ENCODE results near the gene HOXA3. TPM values are rescaled to one million over a fixed set of nuclear protein-coding genes. Genes with fewer than 3 reads are reported as not detected.

HOXA3 gene
- polyA plus RNA-seq, 3 donors: 42.4 to 62.7 (median 42.7) TPM

DNA sequence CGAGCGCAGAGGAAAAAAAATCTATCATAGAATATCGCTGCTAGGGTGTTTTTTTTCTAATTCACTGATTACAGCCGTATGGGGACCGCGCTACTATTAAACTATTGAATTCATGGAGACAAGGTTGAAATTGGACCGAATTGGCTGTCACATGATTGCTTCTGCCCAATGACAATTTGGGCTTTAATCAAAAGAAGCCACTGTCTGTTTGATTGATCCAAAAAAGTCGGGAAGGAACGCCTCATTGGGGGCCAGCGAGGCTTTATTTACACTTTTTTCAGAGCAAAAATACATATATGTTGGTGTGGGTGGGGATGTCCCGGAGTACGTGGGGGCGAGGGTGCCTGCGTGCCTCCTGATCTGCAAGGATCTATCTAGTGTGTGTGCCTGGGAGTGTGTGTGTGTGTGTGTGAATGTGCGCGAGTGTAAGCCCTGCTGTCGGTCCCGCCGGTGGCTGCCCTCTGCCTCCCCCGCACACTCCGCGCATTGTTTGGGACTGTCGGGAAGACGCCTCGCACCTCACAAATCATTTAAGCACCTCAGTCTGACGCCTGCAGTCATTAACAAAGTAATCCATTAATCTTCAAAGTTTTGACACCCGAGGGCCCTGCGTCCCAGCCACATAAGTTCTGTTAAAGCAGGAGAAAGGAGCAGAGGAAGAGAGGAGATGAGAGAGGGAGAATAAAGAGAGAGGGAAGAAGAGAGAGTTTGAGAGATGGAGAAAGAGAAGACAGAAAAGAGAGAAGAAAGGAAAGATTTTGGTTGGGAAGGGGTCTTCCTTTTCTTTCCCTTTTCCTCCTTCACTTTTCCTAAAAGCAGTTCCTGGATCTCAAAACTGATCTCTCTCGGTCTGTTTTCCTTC, 49.6 kb downstream of the HOXA3 start, which contains the start of gene HOXA2:
HOXA2 (minus strand) TSS at position 103 of the 862 bp plus-strand sequence. CDS start 183 bp downstream, outside the sequence.
- peak in 4 of 11 donors; percentile 58 to 74 (median 69) for DNase-seq (ENCODE audit: extremely low read depth in 1 of 11, low read depth in 9 of 11, low spot score in 4 of 11)

DNA sequence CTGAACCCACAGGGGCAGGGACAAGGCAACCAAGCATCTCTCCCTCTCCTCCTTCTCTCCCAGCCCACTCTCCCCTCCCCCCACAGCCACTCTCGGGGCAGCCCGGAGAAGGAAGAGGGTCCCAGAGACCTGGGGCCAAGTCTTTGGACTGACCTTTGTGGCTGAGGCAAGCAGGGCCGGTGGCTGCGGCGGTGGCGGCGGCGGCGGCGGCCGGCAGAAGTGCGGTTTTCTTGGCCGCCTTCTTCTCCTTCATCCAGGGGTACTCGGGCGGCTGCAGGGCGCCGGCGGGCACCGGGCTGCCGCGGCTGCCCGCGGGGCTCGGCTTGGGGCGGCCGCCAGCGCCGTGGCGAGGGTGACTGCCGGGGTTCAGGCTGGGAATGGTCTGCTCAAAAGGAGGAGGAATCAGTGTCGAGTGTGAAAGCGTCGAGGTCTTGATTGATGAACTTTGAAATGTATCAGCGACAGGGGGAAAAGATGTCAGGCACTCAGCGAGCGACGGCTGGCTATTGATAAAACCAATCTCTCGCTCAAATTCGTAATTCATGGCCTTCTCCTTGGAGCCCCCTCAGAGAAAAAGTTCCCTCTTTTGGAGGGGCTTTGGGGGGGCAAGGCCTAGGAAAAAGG, 50.3 kb downstream of the HOXA3 start:
- DNase-seq (ENCODE audit: extremely low read depth in 1 of 11, low read depth in 9 of 11, low spot score in 4 of 11): peak in 3 of 11 donors; percentile 39 to 51 (median 48)

DNA sequence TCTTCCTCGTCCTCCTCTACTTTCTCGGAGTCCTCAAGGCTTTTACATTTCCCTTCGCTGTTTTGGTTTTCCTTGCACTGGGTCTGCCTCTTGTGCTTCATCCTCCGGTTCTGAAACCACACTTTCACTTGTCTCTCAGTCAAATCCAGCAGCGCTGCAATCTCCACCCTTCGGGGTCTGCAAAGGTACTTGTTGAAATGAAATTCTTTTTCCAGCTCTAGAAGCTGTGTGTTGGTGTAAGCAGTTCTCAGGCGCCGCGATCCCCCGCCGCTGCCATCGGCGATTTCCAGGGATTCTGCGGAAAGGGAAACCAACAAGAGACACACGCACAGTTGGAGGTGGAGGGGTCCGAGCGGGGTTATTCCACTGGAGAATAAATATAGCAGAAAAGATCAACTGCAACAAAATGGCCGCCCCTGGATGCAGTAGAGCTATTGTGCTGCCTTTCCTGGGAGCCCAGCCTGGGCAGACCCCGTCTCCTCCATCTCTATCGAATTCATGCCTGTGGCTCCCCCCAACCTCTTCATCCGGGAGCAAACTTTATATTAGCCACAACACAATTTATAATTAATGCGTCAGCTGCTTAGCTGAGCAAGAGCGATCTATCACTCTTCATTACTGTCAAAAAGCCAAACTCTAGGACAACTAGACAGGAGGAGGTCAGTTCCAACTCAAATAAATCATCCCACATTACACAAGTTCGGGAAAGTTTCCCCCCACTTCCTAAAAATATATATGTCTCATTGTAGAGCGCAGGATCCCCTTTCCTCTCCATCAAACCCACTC, 51.0 kb downstream of the HOXA3 start:
- DNase-seq (ENCODE audit: extremely low read depth in 1 of 11, low read depth in 9 of 11, low spot score in 4 of 11): peak in 5 of 11 donors; percentile 71 to 86 (median 78)

DNA sequence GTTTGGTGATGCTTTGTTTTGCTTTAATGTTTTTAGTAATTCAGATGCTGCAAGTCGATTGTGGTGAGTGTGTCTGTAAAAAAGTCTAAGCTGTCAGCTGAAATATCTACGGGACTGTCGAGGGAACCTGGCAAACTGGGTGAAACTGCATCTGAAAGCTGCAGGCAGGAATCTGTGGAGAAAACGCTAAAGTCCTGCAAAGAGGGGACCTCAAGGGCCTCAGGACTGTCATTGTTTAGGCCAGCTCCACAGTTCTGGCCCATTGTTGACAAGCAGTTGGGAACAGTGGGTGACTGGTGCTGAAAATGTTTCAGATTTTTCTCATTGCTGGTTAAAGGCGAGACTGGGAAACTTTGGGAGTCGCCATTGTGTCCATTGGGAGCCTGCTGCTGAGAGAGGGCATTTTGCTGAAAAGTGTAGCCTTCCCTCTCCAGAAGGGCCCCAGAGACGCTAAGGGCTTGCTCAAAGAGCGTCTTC, 51.7 kb downstream of the HOXA3 start:
- DNase-seq (ENCODE audit: extremely low read depth in 1 of 11, low read depth in 9 of 11, low spot score in 4 of 11): peak in 3 of 11 donors; percentile 34 to 43 (median 41)

DNA sequence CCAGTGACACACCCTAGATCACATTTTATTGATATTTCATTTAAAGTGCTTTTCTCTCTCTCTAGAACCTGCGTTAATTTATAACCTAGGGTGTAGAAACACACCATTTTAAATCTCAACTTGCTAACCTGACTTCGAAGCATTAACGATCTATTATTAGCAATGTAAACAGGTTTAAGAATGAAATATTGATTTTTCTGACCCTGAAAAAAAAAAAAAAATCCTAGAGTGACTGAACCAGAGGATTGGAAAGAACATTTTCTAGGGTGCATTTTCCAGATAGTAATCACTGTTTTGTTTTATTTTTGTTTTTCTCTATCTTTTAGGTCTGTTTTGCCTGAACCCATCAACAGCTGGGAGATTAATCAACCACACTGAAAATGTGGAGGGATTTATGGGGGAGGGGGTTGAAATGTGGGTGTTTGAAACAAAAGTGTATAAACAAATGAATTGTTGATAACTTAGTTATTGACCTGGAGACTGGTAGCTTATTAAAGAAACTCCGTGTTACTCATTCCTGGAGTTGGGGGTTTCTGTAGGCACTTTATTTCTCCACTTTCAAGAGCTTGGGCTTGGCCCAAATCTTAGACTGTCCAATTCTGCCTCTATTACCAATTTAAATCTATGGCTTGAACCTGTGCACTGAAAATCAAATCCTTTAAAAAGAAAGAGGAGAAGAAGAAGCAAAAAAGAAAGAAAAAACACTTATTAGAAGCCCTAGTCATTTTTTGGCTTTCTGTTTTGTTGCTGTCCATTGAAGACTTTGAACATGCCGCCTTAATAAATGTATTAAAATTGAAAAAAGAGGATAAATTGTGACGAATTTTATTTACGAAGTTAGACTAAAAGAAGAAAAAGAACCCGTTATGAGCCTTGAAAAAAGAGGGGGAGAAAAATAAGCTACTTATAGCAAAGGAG, 52.7 kb downstream of the HOXA3 start:
- peak in 1 of 11 donors; percentile 34 for DNase-seq (ENCODE audit: extremely low read depth in 1 of 11, low read depth in 9 of 11, low spot score in 4 of 11)

DNA sequence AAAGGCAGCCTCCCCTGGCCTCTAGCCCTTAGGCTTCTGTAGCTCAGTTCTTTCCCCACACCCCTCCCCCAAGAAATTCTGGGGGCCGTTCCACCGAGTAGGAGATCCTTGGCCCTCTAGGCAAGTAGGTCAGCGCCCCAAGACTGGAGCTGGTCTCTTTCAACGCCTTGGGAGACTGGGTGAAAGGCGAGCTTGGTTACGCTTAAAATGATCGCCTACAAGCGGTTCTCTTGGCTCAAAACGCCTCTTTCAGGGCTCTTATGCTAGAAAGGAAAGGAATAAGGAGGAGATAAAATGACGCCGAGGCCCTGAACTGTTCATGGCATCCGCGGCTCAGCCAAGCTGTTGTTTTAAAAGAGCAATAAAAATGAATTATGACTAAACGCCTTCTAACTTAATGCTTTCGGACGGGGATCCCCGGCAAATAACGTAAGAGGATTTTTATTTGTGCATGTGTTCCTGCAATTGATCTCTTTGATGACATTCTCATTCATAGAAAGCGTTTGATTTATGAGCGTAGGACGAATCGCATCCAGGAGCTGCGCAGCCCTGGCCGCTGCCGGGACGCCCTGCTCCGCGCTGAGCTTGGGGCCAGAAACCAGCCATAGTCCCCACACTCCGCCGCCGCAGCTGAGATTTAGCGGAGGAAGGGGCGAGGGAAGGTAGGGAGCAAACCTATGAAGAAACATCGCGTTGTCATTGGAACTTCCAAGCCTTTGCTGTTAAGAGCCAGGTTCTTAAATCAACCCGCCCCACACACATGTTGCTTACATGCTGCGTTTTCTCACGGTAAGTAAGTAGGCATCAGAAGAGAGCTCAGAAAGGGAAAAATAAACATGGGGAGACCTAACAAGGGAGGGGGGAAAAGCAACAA, 53.6 kb downstream of the HOXA3 start:
- DNase-seq (ENCODE audit: extremely low read depth in 1 of 11, low read depth in 9 of 11, low spot score in 4 of 11): peak in 3 of 11 donors; percentile 78 to 84 (median 82)

DNA sequence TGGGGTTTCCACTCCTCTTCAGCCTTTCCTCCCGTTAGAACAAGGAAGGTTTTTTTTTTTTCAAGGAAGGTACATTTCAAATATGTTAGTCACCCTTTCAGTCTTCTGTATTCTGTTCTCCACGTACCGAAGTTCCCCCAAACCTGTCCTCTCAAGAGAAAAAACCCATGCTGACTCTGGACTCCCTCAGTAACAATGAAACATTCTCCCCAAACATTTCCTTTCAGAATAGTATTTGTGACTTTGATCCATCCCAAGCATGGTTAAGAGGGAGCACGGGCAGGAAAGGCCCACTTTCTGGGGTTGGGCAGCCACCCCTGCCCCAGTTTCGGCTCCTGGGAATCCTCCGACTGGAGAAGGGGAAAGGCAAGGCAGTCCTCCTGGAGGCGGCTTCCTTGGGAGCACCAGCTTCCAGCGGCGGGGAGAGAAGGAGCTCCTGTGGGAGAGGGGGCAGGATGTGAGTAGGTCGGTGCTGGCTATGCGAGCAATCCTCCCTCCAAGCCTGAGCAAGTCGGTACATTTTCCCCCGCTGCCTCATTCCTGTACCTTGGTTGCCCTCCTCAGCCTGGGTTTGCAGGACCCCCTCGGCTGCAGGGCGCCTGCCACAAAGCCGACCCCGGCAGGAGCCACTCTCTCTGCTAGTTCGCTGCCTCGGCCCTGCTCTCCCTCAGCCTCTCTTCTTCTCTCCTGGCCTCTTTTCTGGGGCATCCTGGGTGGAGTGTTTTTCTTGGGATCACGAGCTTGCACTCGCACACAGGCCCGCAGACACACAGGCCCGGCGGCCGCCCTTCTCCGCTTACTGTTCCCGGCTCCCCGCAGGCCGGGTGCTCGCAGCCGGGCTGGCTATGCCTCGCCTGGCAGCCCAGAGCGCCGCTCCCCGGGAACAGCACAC, 54.5 kb downstream of the HOXA3 start:
- DNase-seq (ENCODE audit: extremely low read depth in 1 of 11, low read depth in 9 of 11, low spot score in 4 of 11): no peak

DNA sequence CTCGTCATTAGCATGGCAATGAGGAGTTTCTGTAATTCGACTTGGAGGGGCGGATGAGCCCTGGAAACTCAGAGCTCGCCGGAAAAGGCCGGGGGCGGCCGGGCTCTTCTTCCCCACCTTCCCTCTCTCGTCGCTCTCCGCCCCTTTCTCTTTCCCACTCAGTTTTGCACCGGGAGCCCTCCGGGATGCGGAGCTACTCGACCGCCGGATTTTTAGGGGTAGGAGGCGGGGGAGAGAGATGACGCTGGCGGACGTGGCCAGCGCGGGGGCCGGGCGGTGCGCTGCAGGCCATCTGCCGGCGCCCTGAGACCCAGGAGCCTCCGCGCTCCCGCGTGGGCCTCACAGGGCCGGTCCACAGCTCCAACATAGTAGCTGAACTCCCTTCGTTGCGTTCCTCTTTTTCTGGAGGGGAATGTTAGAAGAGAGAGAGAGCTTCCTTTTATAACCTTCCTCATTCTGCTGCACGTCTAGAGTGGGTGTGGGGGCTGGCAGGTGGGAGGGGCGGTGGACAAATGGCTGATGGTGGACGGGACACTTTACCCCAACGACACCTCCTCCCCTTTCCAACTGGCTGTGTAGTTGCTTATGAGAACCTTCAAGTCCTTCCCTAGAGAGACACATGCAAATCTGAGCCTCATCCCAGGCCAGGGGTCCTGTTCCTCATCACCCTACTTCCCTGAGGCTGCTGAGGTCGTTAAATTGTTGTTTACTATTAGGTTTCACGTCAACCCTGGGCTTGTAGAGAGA, 55.4 kb downstream of the HOXA3 start:
- DNase-seq (ENCODE audit: extremely low read depth in 1 of 11, low read depth in 9 of 11, low spot score in 4 of 11): peak in 2 of 11 donors; percentile 40 to 48

DNA sequence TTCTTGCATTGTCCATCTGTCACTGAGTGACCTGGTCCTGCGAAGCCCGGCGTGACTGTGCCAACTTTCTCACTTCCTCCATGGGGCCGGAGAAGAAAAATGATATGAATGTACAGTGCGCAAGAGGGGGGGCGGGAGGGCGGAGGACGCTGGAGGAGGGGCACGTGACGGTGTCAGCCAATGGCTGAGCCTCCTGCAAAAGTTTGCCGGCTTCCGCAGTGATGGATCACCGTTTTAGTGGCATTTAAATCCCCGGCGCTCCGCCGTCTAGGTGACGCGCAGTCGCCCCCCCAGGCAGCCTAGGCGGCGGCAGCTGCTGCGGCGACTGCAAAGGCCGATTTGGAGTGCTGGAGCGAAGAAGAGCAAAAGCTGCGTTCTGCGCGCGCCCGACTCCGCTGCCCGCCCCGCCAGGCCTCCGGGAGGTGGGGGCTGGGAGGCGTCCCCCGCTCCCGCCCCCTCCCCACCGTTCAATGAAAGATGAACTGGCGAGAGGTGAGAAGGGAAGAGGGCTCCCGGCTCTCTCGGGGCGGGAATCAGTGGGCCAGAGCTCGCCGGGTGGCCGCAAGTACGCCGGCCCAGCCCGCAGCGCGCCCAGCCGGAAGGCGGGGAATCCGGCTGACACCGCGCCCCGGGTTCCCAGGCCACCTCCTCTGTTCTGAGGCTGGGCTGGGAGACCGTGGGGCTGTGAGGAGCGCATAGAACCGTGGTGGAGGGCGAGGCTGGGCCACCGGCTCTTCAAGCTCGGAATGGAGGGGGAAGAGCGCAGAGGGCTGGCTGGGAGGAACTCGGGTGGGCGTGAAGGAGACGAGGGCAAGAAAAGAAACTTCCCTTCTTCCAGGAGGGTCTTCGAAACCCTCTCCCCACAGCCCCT, 56.3 kb downstream of the HOXA3 start, which contains the start of gene HOXA1:
HOXA1 (minus strand) TSS at position 104 of the 871 bp plus-strand sequence; CDS start at position 16, 88 bp downstream.
- DNase-seq (ENCODE audit: extremely low read depth in 1 of 11, low read depth in 9 of 11, low spot score in 4 of 11): peak in 9 of 11 donors; percentile 78 to 93 (median 89)

DNA sequence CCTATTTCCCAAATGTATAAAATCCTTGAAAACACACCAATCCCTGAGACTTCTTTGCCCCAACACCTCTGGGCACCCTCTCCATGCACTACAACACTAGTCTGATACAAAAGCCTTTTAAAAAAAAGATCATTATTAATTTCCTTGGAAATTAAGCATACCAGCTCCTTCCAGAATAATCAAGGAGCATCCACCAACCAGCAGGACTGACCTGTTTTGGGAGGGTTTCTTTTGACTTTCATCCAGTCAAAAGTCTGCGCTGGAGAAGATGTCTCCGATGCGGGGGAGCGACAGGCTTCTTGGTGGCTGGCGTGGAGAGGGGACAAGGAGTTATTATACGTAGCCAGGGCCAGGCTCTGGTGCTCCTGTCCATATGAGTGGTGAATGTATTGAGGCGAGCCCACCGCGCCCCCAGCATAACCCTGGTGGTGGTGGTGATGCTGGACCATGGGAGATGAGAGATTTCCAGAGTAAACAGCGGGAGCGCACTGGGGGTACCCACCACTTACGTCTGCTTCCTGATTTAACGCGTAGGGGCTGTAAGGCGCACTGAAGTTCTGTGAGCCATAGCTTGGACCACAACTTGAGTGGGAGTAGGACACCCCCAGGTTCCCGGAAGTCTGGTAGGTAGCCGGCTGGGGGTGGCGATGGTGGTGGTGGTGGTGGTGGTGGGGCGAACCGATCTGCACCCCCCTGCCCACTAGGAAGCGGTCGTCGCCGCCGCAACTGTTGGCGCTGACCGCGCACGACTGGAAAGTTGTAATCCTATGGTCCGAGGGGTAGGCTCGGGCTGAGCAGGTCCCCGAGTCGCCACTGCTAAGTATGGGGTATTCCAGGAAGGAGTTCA, 57.1 kb downstream of the HOXA3 start:
- DNase-seq (ENCODE audit: extremely low read depth in 1 of 11, low read depth in 9 of 11, low spot score in 4 of 11): no peak

DNA sequence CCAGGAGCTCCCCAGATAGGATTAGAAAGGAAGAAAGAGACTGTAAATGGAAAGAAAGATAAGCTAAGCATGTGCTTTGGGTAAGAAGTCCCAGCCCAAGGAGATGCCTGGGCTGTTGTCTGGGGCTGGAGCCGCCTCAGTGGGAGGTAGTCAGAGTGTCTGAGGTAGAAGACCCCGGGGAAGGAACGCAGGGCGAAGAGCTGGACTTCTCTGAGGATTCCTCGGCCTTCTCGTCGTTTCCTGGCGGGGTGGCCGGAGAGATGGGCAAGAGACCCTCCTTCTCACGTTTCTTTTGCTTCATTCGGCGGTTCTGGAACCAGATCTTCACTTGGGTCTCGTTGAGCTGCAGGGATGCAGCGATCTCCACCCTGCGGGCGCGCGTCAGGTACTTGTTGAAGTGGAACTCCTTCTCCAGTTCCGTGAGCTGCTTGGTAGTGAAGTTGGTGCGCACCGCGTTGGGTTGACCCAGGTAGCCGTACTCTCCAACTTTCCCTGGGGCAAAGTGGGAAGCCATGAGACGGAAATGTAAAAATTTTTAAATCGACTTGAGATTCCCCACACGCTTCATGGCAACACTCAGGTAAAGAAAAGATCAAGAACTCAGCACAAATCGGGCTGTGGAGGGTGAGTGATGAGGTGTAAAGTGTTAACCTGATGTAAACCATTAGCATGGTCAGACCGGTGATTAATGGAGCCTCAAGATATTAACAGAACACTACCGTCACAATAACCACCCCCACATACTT, 57.9 kb downstream of the HOXA3 start:
- DNase-seq (ENCODE audit: extremely low read depth in 1 of 11, low read depth in 9 of 11, low spot score in 4 of 11): no peak

DNA sequence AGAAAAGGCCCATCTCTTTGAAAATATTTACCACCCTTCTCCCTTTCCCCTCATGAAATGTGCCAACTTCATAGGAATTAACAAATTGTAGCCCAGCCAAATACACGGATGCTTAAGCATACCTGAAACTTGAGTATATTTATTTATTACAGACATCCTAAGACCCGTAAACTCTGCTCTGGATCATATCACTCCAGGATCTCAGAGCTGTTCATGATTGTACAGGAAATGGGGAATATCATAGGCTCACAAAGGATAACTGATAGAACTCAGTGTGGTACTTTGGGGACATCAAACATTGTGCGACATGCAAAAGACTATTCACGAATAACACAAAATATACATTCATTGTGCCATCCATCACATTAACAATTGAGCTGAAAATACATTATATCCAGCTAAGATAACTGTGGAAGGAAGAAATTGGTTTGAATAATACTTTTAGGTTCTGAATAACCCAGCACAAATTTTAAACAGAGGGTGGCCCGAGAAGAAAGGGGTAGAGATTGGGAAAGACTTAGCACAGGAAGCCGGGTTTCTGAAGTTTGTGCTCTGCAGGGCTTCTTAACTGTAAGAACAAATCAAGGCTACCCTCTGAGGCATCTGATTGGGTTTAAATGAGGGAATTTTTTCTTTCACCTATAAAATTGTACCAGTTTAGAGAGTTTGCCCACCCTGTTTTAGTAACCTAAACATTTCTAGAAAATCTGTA, 59.0 kb downstream of the HOXA3 start:
- DNase-seq (ENCODE audit: extremely low read depth in 1 of 11, low read depth in 9 of 11, low spot score in 4 of 11): no peak

DNA sequence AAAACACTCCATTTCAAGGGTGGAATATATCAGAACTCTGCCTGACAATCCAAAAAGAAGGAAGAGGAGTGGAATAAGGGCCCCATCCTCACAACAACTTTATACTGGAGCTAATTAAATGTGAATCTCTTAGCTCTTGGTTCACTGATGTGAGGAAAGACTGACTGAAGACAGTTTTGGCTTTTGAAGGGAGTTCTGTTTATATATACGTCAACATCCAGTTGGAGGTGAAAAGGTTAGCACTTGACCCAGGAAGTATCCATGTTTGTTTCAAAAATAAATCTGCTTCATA, 59.6 kb downstream of the HOXA3 start:
- DNase-seq (ENCODE audit: extremely low read depth in 1 of 11, low read depth in 9 of 11, low spot score in 4 of 11): no peak

Measured in renal cortex interstitium (tissue), 11 donors.